Activated T-cell treated with anti-CD3 and anti-CD28 coated beads, Interleukin-2, amount 50 U/mL, for 24 hours (primary cell): ENCODE results near the gene POFUT2.

ENCODE experiments used
- DNase-seq: peaks from one replicate; pipeline ENCODE4 v3.0.0-alpha.2; 2020
- H3K27ac Mint-ChIP-seq: 2 replicates; pipeline ENCODE4 v1.8.0; 2020; ENCODE audit warnings: mild to moderate bottlenecking, mixed read lengths
- H3K27me3 Mint-ChIP-seq: 2 replicates; pipeline ENCODE4 v1.8.0; 2020; ENCODE audit warnings: mixed read lengths
- H3K36me3 Mint-ChIP-seq: 2 replicates; pipeline ENCODE4 v1.8.0; 2020; ENCODE audit warnings: low read depth, mixed read lengths
- H3K4me1 Mint-ChIP-seq: 2 replicates; pipeline ENCODE4 v1.8.0; 2020; ENCODE audit warnings: low read depth, mixed read lengths
- H3K4me3 Mint-ChIP-seq: 2 replicates; pipeline ENCODE4 v1.8.0; 2020; ENCODE audit warnings: mild to moderate bottlenecking, moderate library complexity, mixed read lengths
- H3K9me3 Mint-ChIP-seq: 2 replicates; pipeline ENCODE4 v1.8.0; 2020; ENCODE audit warnings: mixed read lengths

POFUT2 gene

GRCh38 chr21:45299864-45300785, 12.4 kb upstream of the POFUT2 start:
- no peak for DNase-seq
- Mint-ChIP-seq H3K9me3 (no peaks in the 10 kb centered on the region), H3K27ac (no peak overlapping the region), H3K4me1 (peaks cover 23% of the 10 kb centered on the region), H3K27me3 (no peaks in the 10 kb centered on the region), H3K4me3 (no peak overlapping the region), H3K36me3 (no peaks in the 10 kb centered on the region)

DNA sequence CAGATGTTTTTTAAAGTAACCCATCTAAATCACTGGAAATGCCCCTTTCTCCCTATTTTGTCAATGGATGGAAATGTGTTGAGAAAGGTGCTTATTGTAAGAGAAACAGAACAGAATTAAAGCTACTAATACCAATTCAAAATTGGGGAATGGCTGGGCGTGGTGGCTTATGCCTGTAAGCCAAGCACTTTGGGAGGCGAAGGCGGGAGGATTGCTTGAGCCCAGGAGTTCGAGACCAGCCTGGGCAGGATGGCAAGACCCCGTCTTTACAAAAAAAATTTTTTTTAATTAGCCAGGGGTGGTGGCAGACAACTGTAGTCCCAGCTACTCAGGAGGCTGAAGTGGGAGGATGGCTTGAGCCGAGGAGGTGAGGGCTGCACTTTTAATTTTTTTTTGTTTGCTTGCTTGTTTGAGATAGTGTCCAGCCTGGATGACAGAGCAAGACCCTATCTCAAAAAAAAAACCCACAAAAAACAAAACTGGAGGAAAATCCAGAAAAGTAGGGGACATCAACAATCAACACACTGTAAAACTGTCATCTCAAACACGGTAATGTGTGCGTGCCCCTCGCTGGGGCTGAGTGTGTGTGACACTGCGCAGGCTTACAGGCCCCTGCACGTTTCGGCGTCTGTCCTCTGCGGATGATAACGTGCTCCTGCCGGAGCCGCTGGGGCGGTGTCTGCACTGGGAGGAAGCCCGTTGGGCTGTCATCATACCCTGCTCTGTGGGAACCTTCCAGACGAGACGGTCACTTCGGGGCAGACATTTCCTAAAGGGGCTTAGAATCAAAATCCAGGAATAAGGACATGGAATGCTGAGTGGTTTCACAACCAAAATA, 11.6 kb upstream of the POFUT2 start:
- H3K4me1 Mint-ChIP-seq, result peaks cover 22% of the 10 kb centered on the region
- no peak overlapping the region for H3K4me3 Mint-ChIP-seq
- H3K9me3 Mint-ChIP-seq, result no peaks in the 10 kb centered on the region
- H3K27me3 Mint-ChIP-seq, result no peaks in the 10 kb centered on the region
- no peak for DNase-seq
- no peaks in the 10 kb centered on the region for H3K36me3 Mint-ChIP-seq
- H3K27ac Mint-ChIP-seq, result no peak overlapping the region

GRCh38 chr21:45297869-45298268, 10.2 kb upstream of the POFUT2 start:
- Mint-ChIP-seq H3K9me3 (no peaks in the 10 kb centered on the region), H3K4me1 (peaks cover 20% of the 10 kb centered on the region), H3K4me3 (no peak overlapping the region), H3K36me3 (no peaks in the 10 kb centered on the region), H3K27ac (no peak overlapping the region), H3K27me3 (no peaks in the 10 kb centered on the region)
- DNase-seq, result no peak

DNA sequence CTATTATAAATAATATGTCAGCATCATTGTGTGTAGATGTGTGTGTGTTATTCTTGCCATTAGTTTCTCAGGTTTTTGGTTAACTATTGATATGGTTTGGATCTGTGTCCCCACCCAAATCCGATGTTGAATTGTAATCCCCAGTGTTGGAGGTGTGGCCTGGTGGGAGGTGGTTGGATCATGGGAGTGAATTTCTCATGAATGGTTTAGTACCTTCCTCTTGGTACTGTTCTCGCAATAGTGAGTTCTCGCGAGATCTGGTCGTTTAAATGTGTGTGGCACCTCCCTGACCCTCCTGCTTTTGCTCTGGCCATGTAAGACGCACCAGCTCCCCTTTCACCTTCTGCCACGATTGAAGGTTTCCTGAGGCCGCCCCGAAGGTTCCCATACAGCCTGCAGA, 9.6 kb upstream of the POFUT2 start:
- Mint-ChIP-seq H3K36me3 (no peaks in the 10 kb centered on the region), H3K9me3 (no peaks in the 10 kb centered on the region), H3K27me3 (no peaks in the 10 kb centered on the region), H3K4me1 (peaks cover 26% of the 10 kb centered on the region), H3K27ac (no peak overlapping the region), H3K4me3 (no peak overlapping the region)
- peak; percentile 3 for DNase-seq

DNA sequence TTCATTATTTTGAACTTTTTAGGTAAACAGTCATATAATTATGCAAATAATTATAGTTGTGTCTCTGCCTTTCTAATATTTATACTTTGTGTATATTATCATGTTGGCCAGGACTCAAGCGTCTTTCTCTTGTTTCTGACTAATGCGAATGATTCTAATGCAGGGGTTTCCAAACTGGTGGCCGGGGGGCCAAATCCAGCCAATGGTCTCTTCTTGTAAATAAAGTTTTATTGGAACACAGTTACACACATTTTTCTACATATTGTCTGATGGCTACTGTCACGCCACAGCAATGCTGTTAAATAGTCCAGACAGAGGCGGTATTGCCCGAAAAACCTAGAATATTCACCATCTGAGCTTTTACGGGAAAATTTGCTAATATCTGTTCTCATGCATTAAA, 8.9 kb upstream of the POFUT2 start:
- H3K4me3 Mint-ChIP-seq, result no peak overlapping the region
- H3K4me1 Mint-ChIP-seq, result peaks cover 23% of the 10 kb centered on the region
- H3K27ac Mint-ChIP-seq, result no peak overlapping the region
- H3K27me3 Mint-ChIP-seq, result no peaks in the 10 kb centered on the region
- H3K36me3 Mint-ChIP-seq, result no peaks in the 10 kb centered on the region
- H3K9me3 Mint-ChIP-seq, result no peaks in the 10 kb centered on the region
- no peak for DNase-seq

GRCh38 chr21:45295576-45296365, 8.1 kb upstream of the POFUT2 start:
- Mint-ChIP-seq H3K27me3 (no peaks in the 10 kb centered on the region), H3K4me1 (peaks cover 23% of the 10 kb centered on the region), H3K9me3 (no peaks in the 10 kb centered on the region), H3K27ac (no peak overlapping the region), H3K36me3 (no peaks in the 10 kb centered on the region), H3K4me3 (no peak overlapping the region)
- peak; percentile 6 for DNase-seq

- Mint-ChIP-seq H3K9me3 (no peaks in the 10 kb centered on the region), H3K4me1 (peaks cover 23% of the 10 kb centered on the region), H3K36me3 (no peaks in the 10 kb centered on the region), H3K4me3 (no peak overlapping the region), H3K27ac (no peak overlapping the region), H3K27me3 (no peaks in the 10 kb centered on the region)
- DNase-seq, result peak; percentile 29
These were observed 7.0 kb upstream of the POFUT2 start for GRCh38 chr21:45294509-45295291.

- no peaks in the 10 kb centered on the region for H3K9me3 Mint-ChIP-seq
- peak; percentile 26 for DNase-seq
- no peak overlapping the region for H3K27ac Mint-ChIP-seq
- H3K4me1 Mint-ChIP-seq, result peaks cover 28% of the 10 kb centered on the region
- no peak overlapping the region for H3K4me3 Mint-ChIP-seq
- H3K36me3 Mint-ChIP-seq, result no peaks in the 10 kb centered on the region
- H3K27me3 Mint-ChIP-seq, result no peaks in the 10 kb centered on the region
These were observed 6.2 kb upstream of the POFUT2 start for GRCh38 chr21:45293726-45294401.

GRCh38 chr21:45293220-45293725, 5.6 kb upstream of the POFUT2 start:
- Mint-ChIP-seq H3K4me1 (peaks cover 30% of the 10 kb centered on the region), H3K27me3 (no peaks in the 10 kb centered on the region), H3K36me3 (no peaks in the 10 kb centered on the region), H3K27ac (no peak overlapping the region), H3K4me3 (no peak overlapping the region), H3K9me3 (no peaks in the 10 kb centered on the region)
- no peak for DNase-seq

DNA sequence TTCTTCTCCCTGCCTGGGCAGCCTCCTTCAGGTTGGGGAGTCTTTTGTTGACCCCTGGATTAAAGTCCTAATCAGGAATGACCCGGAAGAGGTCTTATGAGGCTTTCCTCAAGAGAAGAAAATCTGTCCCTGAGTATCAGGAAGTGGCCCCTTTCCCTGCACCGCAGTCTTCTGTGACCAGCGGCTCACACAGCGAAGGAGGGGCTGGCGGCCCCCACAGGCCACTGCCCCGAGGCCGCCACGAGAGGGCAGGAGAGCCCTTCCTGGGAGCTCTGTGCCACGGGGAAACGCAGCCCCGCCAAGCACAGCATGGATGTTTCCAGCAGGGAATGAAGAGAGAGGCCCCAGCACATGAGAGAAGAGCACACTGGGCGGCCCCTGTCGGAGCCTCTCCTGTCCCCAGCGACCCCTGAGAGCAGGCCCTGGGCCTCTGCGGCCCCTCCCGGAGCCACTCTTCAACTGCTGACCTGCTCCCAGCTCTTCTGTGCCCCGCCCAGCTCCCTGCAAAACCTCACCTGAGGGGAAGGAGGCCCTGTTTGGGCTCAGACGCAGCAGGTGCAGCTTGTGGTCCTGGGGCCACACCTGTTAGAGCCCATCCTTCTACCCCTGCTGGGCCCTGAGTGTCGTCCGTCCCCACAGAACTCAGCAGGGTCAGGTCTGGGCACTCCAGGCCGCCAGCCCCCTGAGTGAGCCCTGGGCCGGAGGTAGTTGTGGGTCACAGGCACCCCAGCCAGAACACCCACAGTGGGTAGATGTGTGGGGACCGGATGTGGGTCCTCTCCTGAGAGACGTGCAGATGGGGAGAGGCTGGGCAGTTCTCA, 4.9 kb upstream of the POFUT2 start:
- H3K27me3 Mint-ChIP-seq, result no peaks in the 10 kb centered on the region
- H3K36me3 Mint-ChIP-seq, result no peaks in the 10 kb centered on the region
- H3K4me1 Mint-ChIP-seq, result peaks cover 30% of the 10 kb centered on the region
- H3K27ac Mint-ChIP-seq, result no peak overlapping the region
- no peak overlapping the region for H3K4me3 Mint-ChIP-seq
- H3K9me3 Mint-ChIP-seq, result no peaks in the 10 kb centered on the region
- peak; percentile 85 for DNase-seq

GRCh38 chr21:45291613-45292398, 4.1 kb upstream of the POFUT2 start:
- Mint-ChIP-seq H3K27ac (no peak overlapping the region), H3K4me3 (no peak overlapping the region)

GRCh38 chr21:45290948-45291612, 3.4 kb upstream of the POFUT2 start:
- H3K4me3 Mint-ChIP-seq, result no peak overlapping the region
- DNase-seq, result no peak

More at GRCh38 chr21:45291613-45292398, 4.1 kb upstream of the POFUT2 start:
- Mint-ChIP-seq H3K36me3 (no peaks in the 10 kb centered on the region), H3K27me3 (no peaks in the 10 kb centered on the region), H3K9me3 (no peaks in the 10 kb centered on the region), H3K4me1 (peaks cover 30% of the 10 kb centered on the region)
- no peak for DNase-seq

More at GRCh38 chr21:45290948-45291612, 3.4 kb upstream of the POFUT2 start:
- peaks cover 34% of the 10 kb centered on the region for H3K4me1 Mint-ChIP-seq
- H3K27me3 Mint-ChIP-seq, result no peaks in the 10 kb centered on the region
- no peaks in the 10 kb centered on the region for H3K36me3 Mint-ChIP-seq
- H3K9me3 Mint-ChIP-seq, result no peaks in the 10 kb centered on the region
- no peak overlapping the region for H3K27ac Mint-ChIP-seq
